Right lung (tissue), 5 donors: ENCODE measurements around the gene GPR179. TPM values are rescaled to one million over a fixed set of nuclear protein-coding genes. Genes with fewer than 3 reads are reported as not detected.
"Not testable (repeated sequence)": the region's sequence is repeated elsewhere in the genome, so short reads cannot be mapped to it uniquely, and the experiment has no call there.

Experiments
- DNase-seq, 2 donors: peaks; one replicate each; pipeline ENCODE4 v3.0.0-alpha.2; 2013
- polyA plus RNA-seq, 5 donors: library from polyadenylated mRNA; unstranded; fragments of 120-200 nt; gene quantifications; one replicate each; pipeline versions ENCODE4 v1.2.1 to v1.2.3, GENCODE V29; 2013; ENCODE audit warnings: inconsistent platforms in 1 of 5, low replicate concordance in 1 of 5; ENCODE audit not compliant: insufficient read length in 5 of 5, insufficient read depth in 1 of 5

The GPR179 gene
- polyA plus RNA-seq, 5 donors, result 0.17 to 0.60 (median 0.49) TPM

DNA sequence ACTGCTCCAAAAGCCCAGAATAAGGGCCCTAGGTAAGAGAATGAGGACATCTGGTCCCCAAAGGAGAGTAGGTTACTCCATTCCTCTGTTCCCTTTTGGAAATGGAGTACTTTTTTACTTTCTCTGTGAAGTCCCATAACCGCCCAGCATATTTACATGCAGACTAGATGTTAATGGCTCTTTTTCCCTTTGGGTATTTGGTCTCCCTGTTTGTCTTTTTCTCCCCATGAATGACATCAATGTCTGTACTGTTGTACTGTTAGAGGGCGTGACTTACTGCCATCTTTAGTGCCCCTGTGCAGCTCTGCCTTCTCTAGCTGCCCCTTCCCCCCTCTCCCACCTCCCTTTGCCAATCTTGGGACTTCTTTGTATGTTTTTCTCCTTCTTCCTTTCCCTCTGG, 19.0 kb downstream of the GPR179 start:
- DNase-seq, result no peak

GRCh38 chr17:38324141-38324697, 19.5 kb downstream of the GPR179 start:
- no peak for DNase-seq

GRCh38 chr17:38322897-38323296, 20.9 kb downstream of the GPR179 start:
- DNase-seq, result no peak

DNA sequence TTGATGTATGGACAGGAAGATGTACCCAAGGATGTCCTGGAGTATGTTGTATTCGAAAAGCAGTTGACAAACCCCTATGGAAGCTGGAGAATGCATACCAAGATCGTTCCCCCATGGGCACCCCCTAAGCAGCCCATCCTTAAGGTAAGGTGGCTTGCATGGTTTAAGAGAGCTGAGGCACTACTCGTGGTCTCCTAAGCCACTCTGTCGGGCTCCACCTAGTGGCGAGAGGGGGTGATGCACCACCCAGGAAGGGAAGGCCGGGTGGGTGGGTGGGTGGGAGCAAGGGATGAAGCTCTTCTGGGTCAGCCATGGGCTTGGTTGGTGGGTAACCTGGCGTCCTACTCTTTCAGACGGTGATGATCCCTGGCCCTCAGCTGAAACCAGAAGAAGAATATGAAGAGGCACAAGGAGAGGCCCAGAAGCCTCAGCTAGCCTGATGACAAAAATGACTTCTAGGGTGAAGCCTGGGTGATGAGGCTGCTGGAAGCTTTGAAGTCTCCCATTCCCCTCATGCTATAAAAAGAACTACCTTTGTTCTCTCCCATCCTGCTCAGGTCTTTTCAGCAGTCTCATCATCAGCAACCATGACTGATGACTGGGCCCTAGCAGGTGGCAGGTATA, 21.5 kb downstream of the GPR179 start:
- peak in 1 of 2 donors; percentile 30 for DNase-seq

DNA sequence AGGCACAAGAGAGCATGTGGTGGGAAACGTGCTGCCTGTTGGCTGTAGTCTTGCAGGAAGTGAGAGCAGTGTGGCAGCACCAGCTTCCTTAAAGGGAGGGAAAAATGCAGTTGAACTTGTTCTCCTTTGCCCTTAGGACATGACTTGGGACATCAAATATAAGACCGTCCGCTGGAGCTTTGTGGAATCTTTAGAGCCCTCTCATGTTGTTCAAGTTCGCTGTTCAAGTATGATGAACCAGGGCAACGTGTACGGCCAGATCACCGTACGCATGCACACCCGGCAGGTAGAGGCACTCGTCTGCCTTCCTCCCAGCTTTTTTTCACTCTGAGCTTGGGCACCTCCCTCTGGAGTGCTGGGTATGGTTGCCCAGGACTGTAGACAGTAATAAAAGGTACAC, 23.3 kb downstream of the GPR179 start:
- peak; percentile 28 to 37 for DNase-seq

GRCh38 chr17:38317081-38317480, 26.7 kb downstream of the GPR179 start:
- DNase-seq, result no peak

DNA sequence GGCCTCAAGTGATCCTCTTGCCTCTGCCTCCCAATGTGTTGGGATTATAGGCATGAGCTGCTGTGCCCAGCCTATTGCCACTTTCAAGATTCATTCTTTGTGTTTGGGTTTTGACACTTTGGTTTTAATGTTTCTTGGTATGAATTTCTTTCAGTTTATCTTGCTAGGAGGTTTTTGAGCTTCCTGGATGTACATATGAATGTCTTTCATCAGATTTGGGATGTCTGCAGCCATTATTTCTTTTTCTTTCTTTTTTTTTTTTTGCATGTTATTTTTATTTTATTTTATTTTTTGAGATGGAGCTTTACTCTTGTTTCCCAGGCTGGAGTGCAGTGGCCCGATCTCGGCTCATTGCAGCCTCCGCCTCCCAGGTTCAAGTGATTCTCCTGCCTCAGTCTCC, 28.3 kb downstream of the GPR179 start:
- no peak for DNase-seq

DNA sequence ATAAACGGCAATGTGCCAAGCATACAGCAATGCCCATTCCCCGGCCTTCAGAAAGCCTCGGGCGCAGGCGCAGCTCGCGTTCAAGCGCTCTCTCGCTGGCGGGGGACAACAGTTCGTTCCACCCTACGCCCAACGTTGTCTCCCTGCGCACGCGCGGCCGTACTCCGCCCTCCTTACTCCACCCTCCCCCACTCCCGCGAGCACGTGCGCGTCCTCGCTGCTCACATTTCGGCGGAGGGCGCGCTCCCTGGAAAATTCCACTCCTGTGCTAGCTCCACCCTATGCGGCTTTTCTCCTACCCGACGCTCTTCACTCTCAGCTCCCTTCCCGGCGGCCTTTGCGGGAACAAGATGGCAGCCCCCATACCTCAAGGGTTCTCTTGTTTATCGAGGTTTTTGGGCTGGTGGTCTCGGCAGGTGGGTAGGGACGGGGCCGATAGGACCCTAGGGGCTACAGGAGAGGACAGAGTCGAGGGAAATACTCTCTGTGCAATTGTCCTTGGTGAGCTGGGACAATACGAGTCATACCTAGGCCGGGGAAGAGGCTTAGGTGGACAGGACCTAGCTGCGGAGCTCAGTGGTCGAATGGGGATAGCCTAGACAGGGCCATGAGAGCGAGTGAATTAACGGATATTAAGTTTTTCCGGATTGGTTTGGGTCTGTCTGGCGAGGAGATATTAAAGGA, 46.8 kb downstream of the GPR179 start, which contains the start of gene MRPL45:
Gene MRPL45 (plus strand): TSS at position 335 of the 684 bp plus-strand sequence. CDS start 16 bp downstream, at position 351.
- DNase-seq, result peak; percentile 96 to 97

DNA sequence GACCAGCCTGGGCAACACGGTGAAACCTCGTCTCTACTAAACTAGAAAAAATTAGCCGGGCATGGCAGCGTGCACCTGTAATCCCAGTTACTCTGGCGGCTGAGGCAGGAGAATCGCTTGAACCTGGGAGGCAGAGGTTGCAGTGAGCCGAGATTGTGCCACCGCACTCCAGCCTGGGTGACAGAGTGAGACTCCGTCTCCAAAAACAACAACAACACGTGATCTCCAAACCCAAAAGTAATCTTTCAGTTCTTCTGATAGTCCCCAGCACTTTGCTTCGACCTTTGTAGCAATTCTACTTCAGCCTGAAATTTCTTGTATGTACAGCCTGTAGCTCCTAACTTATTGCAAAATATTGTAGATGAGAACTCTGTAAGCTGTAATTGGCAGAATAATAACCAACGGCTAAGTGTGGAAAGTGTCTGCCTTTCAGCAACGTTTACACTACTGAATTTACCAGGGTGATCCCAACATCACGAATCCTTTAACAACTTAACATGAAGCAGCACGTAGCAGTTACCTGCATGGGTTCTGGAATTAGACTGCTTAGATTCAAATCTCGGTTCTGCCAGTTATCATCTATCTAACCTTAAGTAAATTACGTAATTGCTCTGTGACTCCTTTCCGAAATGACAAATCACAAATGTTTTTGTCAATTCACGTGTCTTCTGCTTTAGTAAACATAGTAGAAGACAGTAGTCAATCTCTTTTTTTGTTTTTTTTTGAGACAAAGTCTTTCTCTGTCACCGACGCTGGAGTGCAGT, 48.0 kb downstream of the GPR179 start:
- not testable (repeated sequence) for DNase-seq

DNA sequence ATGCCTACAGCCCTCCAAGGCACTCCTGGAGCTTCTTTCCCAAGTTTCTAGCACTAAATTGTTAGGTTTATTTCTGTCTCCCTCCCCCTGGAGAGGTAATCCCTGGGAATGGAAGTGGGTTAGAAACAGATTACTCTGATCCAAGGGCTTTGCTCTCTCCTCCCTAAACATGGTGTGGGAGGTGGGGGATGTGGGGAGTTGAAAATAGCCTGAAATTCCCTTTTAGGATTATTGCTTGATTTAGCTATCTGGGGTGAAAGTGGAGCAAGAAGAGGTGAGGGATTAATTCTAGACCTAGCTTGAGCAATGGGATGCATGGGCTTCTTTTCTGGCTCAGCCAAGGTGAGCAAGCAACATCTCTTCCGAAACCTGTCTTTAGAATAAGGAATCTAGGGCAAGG, 54.0 kb downstream of the GPR179 start:
- DNase-seq, result not testable (repeated sequence)

GRCh38 chr17:38288217-38288827, 55.4 kb downstream of the GPR179 start:
- not testable (repeated sequence) for DNase-seq

DNA sequence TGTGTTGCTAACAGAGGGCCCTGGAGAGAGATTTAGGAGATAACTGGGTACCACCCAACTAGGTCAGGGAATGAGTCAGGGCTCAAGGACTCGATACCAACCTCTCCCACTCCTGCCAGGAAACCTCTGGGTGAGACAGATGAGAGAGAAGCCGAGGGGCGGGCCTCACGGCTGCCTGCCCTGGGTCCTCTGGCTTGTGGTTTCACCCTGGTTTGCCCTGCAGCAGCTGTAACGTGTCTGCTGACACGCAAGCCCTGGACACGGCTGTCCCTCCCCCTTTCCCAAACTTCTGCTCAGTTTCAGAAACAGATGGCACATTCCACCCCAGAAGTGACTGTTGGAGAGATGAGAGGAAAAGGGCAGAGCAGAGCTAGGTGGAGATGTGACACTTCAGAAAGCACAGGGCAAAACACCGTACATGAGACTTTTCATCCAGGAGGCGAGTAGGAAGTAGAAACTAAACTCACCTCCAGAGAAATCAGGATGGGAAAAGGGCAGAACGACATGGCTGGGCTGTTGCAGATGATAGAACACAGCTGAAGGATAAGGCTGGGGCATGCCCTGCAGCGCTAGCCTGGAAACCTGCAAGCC, 57.2 kb downstream of the GPR179 start:
- DNase-seq, result peak; percentile 49 to 57

- DNase-seq, result not testable (repeated sequence)
Observed at GRCh38 chr17:38285994-38286393, 57.8 kb downstream of the GPR179 start.

Other genes starting within 250 kb of the GPR179 start
- gene TBC1D3E, start 216.0 kb downstream of the GPR179 start, polyA plus RNA-seq, result not detected
- not detected for gene TBC1D3, start 151.4 kb downstream of the GPR179 start, polyA plus RNA-seq
- 10 to 100 TPM; 51.2 to 68.0 (median 60.5) TPM for gene MRPL45, start 46.8 kb downstream of the GPR179 start, polyA plus RNA-seq
- 10 to 100 TPM; 12.7 to 20.7 (median 17.3) TPM for gene SOCS7, start 7.9 kb upstream of the GPR179 start, polyA plus RNA-seq
- gene ARHGAP23, start 84.5 kb upstream of the GPR179 start, polyA plus RNA-seq, result 10 to 100 TPM; 27.3 to 38.1 (median 31.9) TPM